GM23338 (cell line): Measurements from ENCODE around the gene ANXA6. TPM values are rescaled to one million over a fixed set of nuclear protein-coding genes. Genes with fewer than 3 reads are reported as not detected.

Experiments
- ATAC-seq: fragments of 200-7000 bp; cut with Tn5 transposase; 3 replicates; pipeline ENCODE4 v1.9.1; 2020
- DNase-seq: peaks from one replicate; pipeline ENCODE4 v3.0.0-alpha.2; 2015; ENCODE audit warnings: low spot score
- H2AFZ ChIP-seq: fragments of 200-600 bp; sonication (generic); 2 replicates; pipeline ENCODE4 v1.8.0; 2016; ENCODE audit warnings: antibody characterized with exemption, mild to moderate bottlenecking, moderate library complexity
- H3F3A ChIP-seq: fragments of 200-600 bp; sonication (generic); replicated peaks from 2 replicates; pipeline ENCODE4 v1.8.0; 2017; ENCODE audit warnings: antibody characterized with exemption, mixed run types, low read depth
- H3K27ac ChIP-seq: fragments of 200-600 bp; sonication (generic); 2 replicates; pipeline ENCODE4 v1.6.1; 2016; ENCODE audit warnings: low read depth
- H3K27me3 ChIP-seq: fragments of 200-600 bp; sonication (generic); 2 replicates; pipeline ENCODE4 v1.8.0; 2016; ENCODE audit warnings: mild to moderate bottlenecking, mixed run types, moderate library complexity; ENCODE audit not compliant: insufficient read depth
- H3K36me3 ChIP-seq: fragments of 200-600 bp; sonication (generic); 2 replicates; pipeline ENCODE4 v1.8.0; 2016; ENCODE audit warnings: mild to moderate bottlenecking; ENCODE audit not compliant: insufficient read depth
- H3K4me1 ChIP-seq: fragments of 200-600 bp; sonication (generic); 2 replicates; pipeline ENCODE4 v1.8.0; 2016; ENCODE audit warnings: mild to moderate bottlenecking, moderate library complexity; ENCODE audit not compliant: insufficient read depth
- H3K4me2 ChIP-seq: fragments of 200-600 bp; sonication (generic); 2 replicates; pipeline ENCODE4 v1.7.1; 2017; ENCODE audit warnings: mixed run types
- H3K4me3 ChIP-seq: fragments of 200-600 bp; sonication (generic); 2 replicates; pipeline ENCODE4 v1.6.1; 2016; ENCODE audit warnings: mixed run types
- H3K79me2 ChIP-seq: fragments of 200-600 bp; sonication (generic); replicated peaks from 2 replicates; pipeline ENCODE4 v1.8.0; 2017; ENCODE audit warnings: mild to moderate bottlenecking; ENCODE audit not compliant: insufficient read depth
- H3K9me2 ChIP-seq: fragments of 200-600 bp; sonication (generic); 2 replicates; pipeline ENCODE4 v1.8.0; 2017; ENCODE audit not compliant: insufficient read depth
- H4K20me1 ChIP-seq: fragments of 200-600 bp; sonication (generic); replicated peaks from 2 replicates; pipeline ENCODE4 v1.8.0; 2017; ENCODE audit warnings: mild to moderate bottlenecking; ENCODE audit not compliant: insufficient read depth
- H3K27ac Mint-ChIP-seq: 2 replicates; pipeline ENCODE4 v1.8.0; 2020; ENCODE audit warnings: inconsistent platforms, mild to moderate bottlenecking, moderate library complexity, mixed read lengths
- H3K27me3 Mint-ChIP-seq: 3 replicates; pipeline ENCODE4 v1.8.0; 2022; ENCODE audit warnings: low read depth, mild to moderate bottlenecking, moderate library complexity, mixed read lengths, inconsistent platforms; ENCODE audit not compliant: insufficient read depth, poor library complexity
- H3K36me3 Mint-ChIP-seq: 3 replicates; pipeline ENCODE4 v1.8.0; 2021; ENCODE audit warnings: low read depth, mild to moderate bottlenecking, inconsistent platforms, moderate library complexity, mixed read lengths
- H3K4me1 Mint-ChIP-seq: 3 replicates; pipeline ENCODE4 v1.8.0; 2020; ENCODE audit warnings: mild to moderate bottlenecking, inconsistent platforms, mixed read lengths
- H3K4me3 Mint-ChIP-seq: 3 replicates; pipeline ENCODE4 v1.8.0; 2021; ENCODE audit warnings: moderate library complexity, mild to moderate bottlenecking, inconsistent platforms, mixed read lengths
- H3K9me3 Mint-ChIP-seq: 3 replicates; pipeline ENCODE4 v1.8.0; 2020; ENCODE audit warnings: moderate library complexity, mild to moderate bottlenecking, inconsistent platforms, mixed read lengths
- CREB1 ChIP-seq: fragments of 250-450 bp; sonication (Bioruptor Pico); IDR thresholded peaks from 2 replicates; pipeline ENCODE4 v1.5.0; 2020; ENCODE audit warnings: low read depth, mild to moderate bottlenecking, moderate library complexity
- CTCF ChIP-seq, 2 experiments: fragments of 200-600 bp in 1 of 2; sonication (generic) in 1 of 2; conservative IDR thresholded peaks; 2 replicates each; pipeline versions ENCODE4 v1.5.1 to v1.6.1; 2016 to 2017; ENCODE audit warnings: antibody characterized with exemption in 2 of 2, low read depth in 2 of 2, mild to moderate bottlenecking in 2 of 2, moderate library complexity in 1 of 2
- ETS1 ChIP-seq: IDR thresholded peaks from 2 replicates; pipeline ENCODE4 v1.6.1; 2016; ENCODE audit warnings: antibody characterized with exemption
- EZH2 ChIP-seq: fragments of 200-600 bp; sonication (generic); IDR thresholded peaks from one replicate; pipeline ENCODE4 v1.8.0; 2017; ENCODE audit warnings: antibody characterized with exemption, mild to moderate bottlenecking, low read depth; ENCODE audit not compliant: unreplicated experiment
- EZH2phosphoT487 ChIP-seq: fragments of 200-600 bp; sonication (generic); IDR thresholded peaks from one replicate; pipeline ENCODE4 v1.8.1; 2018; ENCODE audit warnings: antibody characterized with exemption; ENCODE audit not compliant: unreplicated experiment
- JUNB ChIP-seq: IDR thresholded peaks from one replicate; pipeline ENCODE4 v1.6.1; 2016; ENCODE audit warnings: antibody characterized with exemption; ENCODE audit not compliant: unreplicated experiment
- NANOG ChIP-seq: IDR thresholded peaks from 2 replicates; pipeline ENCODE4 v1.6.1; 2016; ENCODE audit warnings: antibody characterized with exemption, borderline replicate concordance
- POLR2AphosphoS5 ChIP-seq: IDR thresholded peaks from 2 replicates; pipeline ENCODE4 v1.6.1; 2016; ENCODE audit warnings: antibody characterized with exemption, low read depth
- REST ChIP-seq: IDR thresholded peaks from one replicate; pipeline ENCODE4 v1.6.1; 2018; ENCODE audit warnings: antibody characterized with exemption; ENCODE audit not compliant: unreplicated experiment
- STAT1 ChIP-seq: IDR thresholded peaks from one replicate; pipeline ENCODE4 v1.6.1; 2016; ENCODE audit warnings: antibody characterized with exemption; ENCODE audit not compliant: unreplicated experiment
- ZNF114 ChIP-seq: fragments of 250-450 bp; sonication (Bioruptor Pico); IDR thresholded peaks from 2 replicates; pipeline ENCODE4 v1.5.0; 2020; ENCODE audit warnings: mild to moderate bottlenecking, moderate library complexity
- ZNF331 ChIP-seq: fragments of 250-450 bp; sonication (Bioruptor Pico); IDR thresholded peaks from 2 replicates; pipeline ENCODE4 v1.5.0; 2020; ENCODE audit warnings: low read depth, mild to moderate bottlenecking, moderate library complexity
- ZNF462 ChIP-seq: fragments of 250-450 bp; sonication (Bioruptor Pico); IDR thresholded peaks from 2 replicates; pipeline ENCODE4 v1.5.0; 2020; ENCODE audit warnings: mild to moderate bottlenecking, moderate library complexity
- polyA plus RNA-seq: library from polyadenylated mRNA; unstranded; fragments of >200 nt; fragmentation: Nextera tagmentation; extraction: Ambion mirVana; gene quantifications from 2 replicates; pipeline ENCODE4 v1.2.1, GENCODE V29; 2016
- total RNA-seq: library from RNA; depleted of rRNA; stranded (reverse); fragments of >200 nt; shearing (Covaris generic); gene quantifications from 2 replicates; pipeline ENCODE4 v1.2.3, GENCODE V29; 2014

ANXA6 gene
- total and polyA plus RNA-seq, 2 experiments from 2014 or later: 26.5 to 110 TPM

GRCh38 chr5:151074557-151074956, 83.0 kb downstream of the ANXA6 start:
- no peak overlapping the region for H2AFZ ChIP-seq
- Mint-ChIP-seq H3K4me3 (no peak overlapping the region), H3K9me3 (no peaks in the 10 kb centered on the region), H3K4me1 (peaks cover under 1% of the 10 kb centered on the region; the same call in 2 of the 3 replicates), H3K27me3 (peaks cover 11% of the 10 kb centered on the region), H3K27ac (no peak overlapping the region), H3K36me3 (no peaks in the 10 kb centered on the region)
- peaks cover 3% of the 10 kb centered on the region; the same call in 1 of the 2 replicates for H3K4me1 ChIP-seq
- H3K4me3 ChIP-seq: no peak overlapping the region
- ATAC-seq (no peak), DNase-seq (no peak)
- no peaks in the 10 kb centered on the region for H3K9me2 ChIP-seq
- TF ChIP-seq REST (no peak), EZH2phosphoT487 (no peak), ZNF462 (CRISPR knock-in tag) (no peak), CREB1 (no peak), POLR2AphosphoS5 (no peak), ETS1 (no peak), EZH2 (no peak), JUNB (no peak), CTCF (conservative IDR thresholded peaks at IDR 0.05; ENCODE audit: low read depth in 2 of 2) (no peak), ZNF114 (CRISPR knock-in tag) (no peak), NANOG (no peak), STAT1 (no peak), ZNF331 (no peak)
- H3K4me2 ChIP-seq: no peak overlapping the region
- no peaks in the 10 kb centered on the region for H3K27me3 ChIP-seq
- peaks cover 18% of the 10 kb centered on the region for H4K20me1 ChIP-seq
- H3K79me2 ChIP-seq: peaks cover 26% of the 10 kb centered on the region
- H3K27ac ChIP-seq: no peak overlapping the region
- H3K36me3 ChIP-seq: no peaks in the 10 kb centered on the region
- H3F3A ChIP-seq: no peaks in the 10 kb centered on the region
